Activated naive CD4-positive, alpha-beta T cell treated with anti-CD3 and anti-CD28 coated beads, Interleukin-2, amount 10 ng/mL, durations not matched to agents 7 days and 5 days (primary cell): ENCODE results near the gene SDF2L1.
A peak's percentile ranks its signal among the peaks of the same experiment; 100 is the strongest.
"Not testable (repeated sequence)": the region's sequence is repeated elsewhere in the genome, so short reads cannot be mapped to it uniquely, and the experiment has no call there.

ENCODE experiments used
- CTCF ChIA-PET: fragments of 350-600 bp; sonication (Branson Sonifier 250); formaldehyde crosslinking; loops from one replicate; lab custom pipeline; 2021; ENCODE audit warnings: antibody characterized with exemption; lab: Charles Lee
- DNase-seq: peaks from one replicate; pipeline ENCODE4 v3.0.0-alpha.2; 2020
- H3K27ac Mint-ChIP-seq: one replicate; pipeline ENCODE4 v1.8.0; 2021; ENCODE audit warnings: mild to moderate bottlenecking, moderate library complexity, mixed read lengths
- H3K27me3 Mint-ChIP-seq: one replicate; pipeline ENCODE4 v1.8.0; 2021; ENCODE audit warnings: mild to moderate bottlenecking, mixed read lengths
- H3K36me3 Mint-ChIP-seq: one replicate; pipeline ENCODE4 v1.8.0; 2021; ENCODE audit warnings: mixed read lengths
- H3K4me1 Mint-ChIP-seq: one replicate; pipeline ENCODE4 v1.8.0; 2021; ENCODE audit warnings: mixed read lengths
- H3K4me3 Mint-ChIP-seq: one replicate; pipeline ENCODE4 v1.8.0; 2021; ENCODE audit warnings: mild to moderate bottlenecking, moderate library complexity, mixed read lengths
- H3K9me3 Mint-ChIP-seq: one replicate; pipeline ENCODE4 v1.8.0; 2021; ENCODE audit warnings: mixed read lengths

Gene SDF2L1

GRCh38 chr22:21641789-21642583, at the start of gene SDF2L1:
Gene SDF2L1, plus strand, starts transcription at chr22:21642302. Its CDS starts 35 bp downstream, at chr22:21642337.
- H3K36me3 Mint-ChIP-seq = peaks cover 18% of the 10 kb centered on the region
- peaks cover 10% of the 10 kb centered on the region for H3K27me3 Mint-ChIP-seq
- peak within 1 kb of the TSS; percentile 92 for H3K4me3 Mint-ChIP-seq
- peaks cover 33% of the 10 kb centered on the region for H3K4me1 Mint-ChIP-seq
- peak within 1 kb of the TSS; percentile 94 for H3K27ac Mint-ChIP-seq
- CTCF ChIA-PET = interaction anchor here (0.8 to 8.7 kb wide), 8 partner anchors 10 to 73 kb away, joined by 3 to 104 read pairs (median 8); partner anchors contain the start of genes CCDC116 and YDJC
- peak; percentile 99 for DNase-seq
- H3K9me3 Mint-ChIP-seq = no peaks in the 10 kb centered on the region

- H3K4me1 Mint-ChIP-seq = peaks cover 23% of the 10 kb centered on the region
- CTCF ChIA-PET = interaction anchor here (0.9 kb wide), 1 partner anchor 16 kb away, joined by 3 read pairs; no protein-coding TSS in a partner anchor
- H3K27ac Mint-ChIP-seq = no peak overlapping the region
- peaks cover 50% of the 10 kb centered on the region for H3K36me3 Mint-ChIP-seq
- no peak overlapping the region for H3K4me3 Mint-ChIP-seq
- H3K9me3 Mint-ChIP-seq = no peaks in the 10 kb centered on the region
- DNase-seq = no peak
- H3K27me3 Mint-ChIP-seq = no peaks in the 10 kb centered on the region
Observed at GRCh38 chr22:21592422-21592821, 49.7 kb upstream of the SDF2L1 start.

GRCh38 chr22:21593406-21594232, 48.5 kb upstream of the SDF2L1 start:
- no peak for DNase-seq
- no peaks in the 10 kb centered on the region for H3K27me3 Mint-ChIP-seq
- H3K9me3 Mint-ChIP-seq = no peaks in the 10 kb centered on the region
- peaks cover 47% of the 10 kb centered on the region for H3K36me3 Mint-ChIP-seq
- CTCF ChIA-PET = interaction anchor here (0.9 to 1.9 kb wide), 2 partner anchors 15 to 36 kb away, joined by 3 to 5 read pairs; partner anchors contain the start of gene YDJC
- H3K4me1 Mint-ChIP-seq = peaks cover 17% of the 10 kb centered on the region
- H3K27ac Mint-ChIP-seq = no peak overlapping the region
- H3K4me3 Mint-ChIP-seq = no peak overlapping the region

GRCh38 chr22:21594865-21595452, 47.1 kb upstream of the SDF2L1 start:
- H3K9me3 Mint-ChIP-seq = no peaks in the 10 kb centered on the region
- CTCF ChIA-PET = interaction anchor here (0.7 to 1.9 kb wide), 2 partner anchors 11 to 34 kb away, joined by 3 to 5 read pairs; partner anchors contain the start of gene YDJC
- no peak overlapping the region for H3K27ac Mint-ChIP-seq
- H3K4me1 Mint-ChIP-seq = peaks cover 15% of the 10 kb centered on the region
- no peaks in the 10 kb centered on the region for H3K27me3 Mint-ChIP-seq
- peaks cover 52% of the 10 kb centered on the region for H3K36me3 Mint-ChIP-seq
- H3K4me3 Mint-ChIP-seq = no peak overlapping the region
- no peak for DNase-seq

GRCh38 chr22:21596356-21597135, 45.6 kb upstream of the SDF2L1 start:
- H3K4me3 Mint-ChIP-seq, H3K9me3 Mint-ChIP-seq, CTCF ChIA-PET, DNase-seq, H3K27me3 Mint-ChIP-seq, H3K27ac Mint-ChIP-seq: not testable (repeated sequence)
- Mint-ChIP-seq H3K4me1 (peaks cover 11% of the 10 kb centered on the region), H3K36me3 (peaks cover 52% of the 10 kb centered on the region)

GRCh38 chr22:21598302-21598701, 43.8 kb upstream of the SDF2L1 start:
- H3K27me3 Mint-ChIP-seq = no peaks in the 10 kb centered on the region
- no peak overlapping the region for H3K4me3 Mint-ChIP-seq
- DNase-seq = no peak
- peaks cover 47% of the 10 kb centered on the region for H3K36me3 Mint-ChIP-seq
- H3K4me1 Mint-ChIP-seq = peaks cover 16% of the 10 kb centered on the region
- H3K9me3 Mint-ChIP-seq = no peaks in the 10 kb centered on the region
- CTCF ChIA-PET = no interaction called here
- no peak overlapping the region for H3K27ac Mint-ChIP-seq

- DNase-seq = no peak
- Mint-ChIP-seq H3K4me3 (no peak overlapping the region), H3K27me3 (no peaks in the 10 kb centered on the region), H3K36me3 (peaks cover 38% of the 10 kb centered on the region), H3K4me1 (peaks cover 16% of the 10 kb centered on the region), H3K27ac (no peak overlapping the region), H3K9me3 (no peaks in the 10 kb centered on the region)
- CTCF ChIA-PET = no interaction called here
Observed at GRCh38 chr22:21599053-21599893, 42.8 kb upstream of the SDF2L1 start.

GRCh38 chr22:21602579-21602978, 39.5 kb upstream of the SDF2L1 start:
- H3K36me3 Mint-ChIP-seq = peaks cover 19% of the 10 kb centered on the region
- peaks cover 18% of the 10 kb centered on the region for H3K4me1 Mint-ChIP-seq
- CTCF ChIA-PET = interaction anchor here (0.7 to 0.8 kb wide), 2 partner anchors 26 to 44 kb away, joined by 3 read pairs; no protein-coding TSS in a partner anchor
- H3K9me3 Mint-ChIP-seq = no peaks in the 10 kb centered on the region
- no peak for DNase-seq
- no peak overlapping the region for H3K27ac Mint-ChIP-seq
- no peak overlapping the region for H3K4me3 Mint-ChIP-seq
- no peaks in the 10 kb centered on the region for H3K27me3 Mint-ChIP-seq

GRCh38 chr22:21603973-21604372, 38.1 kb upstream of the SDF2L1 start:
- H3K4me1 Mint-ChIP-seq = peaks cover 14% of the 10 kb centered on the region
- H3K27ac Mint-ChIP-seq = no peak overlapping the region
- no peak overlapping the region for H3K4me3 Mint-ChIP-seq
- no peaks in the 10 kb centered on the region for H3K27me3 Mint-ChIP-seq
- H3K9me3 Mint-ChIP-seq = no peaks in the 10 kb centered on the region
- H3K36me3 Mint-ChIP-seq = peaks cover 21% of the 10 kb centered on the region
- CTCF ChIA-PET = interaction anchor here (0.8 to 1.1 kb wide), 2 partner anchors 25 to 39 kb away, joined by 3 to 4 read pairs; no protein-coding TSS in a partner anchor
- no peak for DNase-seq

GRCh38 chr22:21605887-21606564, 36.1 kb upstream of the SDF2L1 start:
- Mint-ChIP-seq H3K9me3 (no peaks in the 10 kb centered on the region), H3K27ac (peak overlapping the region; percentile 67), H3K4me1 (peaks cover 9% of the 10 kb centered on the region), H3K36me3 (peaks cover 14% of the 10 kb centered on the region), H3K27me3 (no peaks in the 10 kb centered on the region), H3K4me3 (no peak overlapping the region)
- DNase-seq = no peak
- CTCF ChIA-PET = interaction anchor here (0.9 to 1.0 kb wide), 3 partner anchors 11 to 37 kb away, joined by 3 read pairs; no protein-coding TSS in a partner anchor

GRCh38 chr22:21606775-21607174, 35.3 kb upstream of the SDF2L1 start:
- H3K27me3 Mint-ChIP-seq = no peaks in the 10 kb centered on the region
- no peak for DNase-seq
- CTCF ChIA-PET = interaction anchor here (0.9 to 1.0 kb wide), 2 partner anchors 12 to 36 kb away, joined by 3 read pairs; no protein-coding TSS in a partner anchor
- H3K36me3 Mint-ChIP-seq = peaks cover 21% of the 10 kb centered on the region
- no peak overlapping the region for H3K27ac Mint-ChIP-seq
- peaks cover 9% of the 10 kb centered on the region for H3K4me1 Mint-ChIP-seq
- H3K9me3 Mint-ChIP-seq = no peaks in the 10 kb centered on the region
- no peak overlapping the region for H3K4me3 Mint-ChIP-seq

GRCh38 chr22:21609556-21610157, 32.4 kb upstream of the SDF2L1 start:
- not testable (repeated sequence) for DNase-seq, H3K4me1 Mint-ChIP-seq, H3K27ac Mint-ChIP-seq, H3K4me3 Mint-ChIP-seq, H3K9me3 Mint-ChIP-seq, H3K27me3 Mint-ChIP-seq
- peaks cover 27% of the 10 kb centered on the region for H3K36me3 Mint-ChIP-seq
- CTCF ChIA-PET = interaction anchor here (0.6 to 0.9 kb wide), 2 partner anchors 19 to 33 kb away, joined by 3 read pairs; no protein-coding TSS in a partner anchor
